Cortex of kidney (tissue), 1 donor: ENCODE data around the gene SMIM7.

Experiments used
- DNase-seq: peaks from one replicate; lab custom pipeline; 2025; lab: John Stamatoyannopoulos, UW

SMIM7 gene

GRCh38 chr19:16621165-16621800 is 38.7 kb downstream of the SMIM7 start:
- no peak for DNase-seq

GRCh38 chr19:16620584-16620983 is 39.4 kb downstream of the SMIM7 start:
- no peak for DNase-seq

- no peak for DNase-seq
Observed at GRCh38 chr19:16620018-16620417, 39.9 kb downstream of the SMIM7 start.

GRCh38 chr19:16619457-16619856 is 40.5 kb downstream of the SMIM7 start:
- DNase-seq, result no peak

GRCh38 chr19:16618248-16618647 is 41.7 kb downstream of the SMIM7 start:
- no peak for DNase-seq

- DNase-seq, result no peak
Observed at GRCh38 chr19:16615808-16616207, 44.1 kb downstream of the SMIM7 start.

- DNase-seq, result no peak
Observed at GRCh38 chr19:16614941-16615340, 45.0 kb downstream of the SMIM7 start.

GRCh38 chr19:16613841-16614240 is 46.1 kb downstream of the SMIM7 start:
- DNase-seq, result no peak

- no peak for DNase-seq
Observed at GRCh38 chr19:16612636-16613035, 47.3 kb downstream of the SMIM7 start.

GRCh38 chr19:16611121-16611520 is 48.8 kb downstream of the SMIM7 start:
- DNase-seq, result no peak

GRCh38 chr19:16609511-16610200 is 50.3 kb downstream of the SMIM7 start:
- no peak for DNase-seq

- no peak for DNase-seq
Observed at GRCh38 chr19:16608290-16608739, 51.6 kb downstream of the SMIM7 start.

- no peak for DNase-seq
Observed at GRCh38 chr19:16607819-16608218, 52.1 kb downstream of the SMIM7 start.

GRCh38 chr19:16605553-16605994 is 54.4 kb downstream of the SMIM7 start:
- DNase-seq, result no peak

- DNase-seq, result no peak
Observed at GRCh38 chr19:16605115-16605514, 54.8 kb downstream of the SMIM7 start.

- no peak for DNase-seq
Observed at GRCh38 chr19:16604615-16605014, 55.3 kb downstream of the SMIM7 start.

GRCh38 chr19:16603090-16603489 is 56.9 kb downstream of the SMIM7 start:
- DNase-seq, result no peak

- DNase-seq, result no peak
Observed at GRCh38 chr19:16601378-16602052, 58.4 kb downstream of the SMIM7 start.

- DNase-seq, result no peak
Observed at GRCh38 chr19:16600824-16601223, 59.1 kb downstream of the SMIM7 start.

GRCh38 chr19:16599655-16600346 is 60.1 kb downstream of the SMIM7 start:
- DNase-seq, result no peak

- DNase-seq, result no peak
Observed at GRCh38 chr19:16598848-16599247, 61.1 kb downstream of the SMIM7 start.

GRCh38 chr19:16596399-16596798 is 63.5 kb downstream of the SMIM7 start:
- DNase-seq, result no peak
